ENCODE measurements around the gene TSPAN11.

DNA sequence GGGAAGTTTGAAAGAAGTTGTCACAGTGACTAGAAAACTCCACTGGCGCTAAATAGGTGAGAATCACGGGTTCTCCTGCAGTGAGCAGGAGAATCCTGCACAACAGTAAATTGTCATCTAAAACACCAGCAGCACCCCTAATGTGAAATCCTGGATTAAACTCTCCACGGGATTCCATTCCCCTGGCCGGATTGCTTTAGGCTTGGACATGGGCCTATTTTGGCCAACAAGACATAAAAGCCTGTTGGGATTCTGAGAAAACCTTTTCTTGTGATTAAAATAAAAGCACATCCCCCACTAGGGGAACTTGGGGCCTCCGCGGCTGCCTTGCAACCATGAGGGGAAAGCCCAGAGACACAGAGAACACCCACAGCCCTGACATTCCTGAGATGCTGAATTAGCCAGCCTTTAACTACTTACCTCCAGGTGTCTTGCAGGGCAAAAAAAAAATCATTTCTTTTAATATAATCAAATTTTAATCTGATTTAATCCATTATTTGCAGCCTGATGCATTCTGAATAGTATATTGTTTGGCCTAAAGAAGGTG is 21.0 kb upstream of the TSPAN11 start:
- TF ChIP-seq, protein P1, sequence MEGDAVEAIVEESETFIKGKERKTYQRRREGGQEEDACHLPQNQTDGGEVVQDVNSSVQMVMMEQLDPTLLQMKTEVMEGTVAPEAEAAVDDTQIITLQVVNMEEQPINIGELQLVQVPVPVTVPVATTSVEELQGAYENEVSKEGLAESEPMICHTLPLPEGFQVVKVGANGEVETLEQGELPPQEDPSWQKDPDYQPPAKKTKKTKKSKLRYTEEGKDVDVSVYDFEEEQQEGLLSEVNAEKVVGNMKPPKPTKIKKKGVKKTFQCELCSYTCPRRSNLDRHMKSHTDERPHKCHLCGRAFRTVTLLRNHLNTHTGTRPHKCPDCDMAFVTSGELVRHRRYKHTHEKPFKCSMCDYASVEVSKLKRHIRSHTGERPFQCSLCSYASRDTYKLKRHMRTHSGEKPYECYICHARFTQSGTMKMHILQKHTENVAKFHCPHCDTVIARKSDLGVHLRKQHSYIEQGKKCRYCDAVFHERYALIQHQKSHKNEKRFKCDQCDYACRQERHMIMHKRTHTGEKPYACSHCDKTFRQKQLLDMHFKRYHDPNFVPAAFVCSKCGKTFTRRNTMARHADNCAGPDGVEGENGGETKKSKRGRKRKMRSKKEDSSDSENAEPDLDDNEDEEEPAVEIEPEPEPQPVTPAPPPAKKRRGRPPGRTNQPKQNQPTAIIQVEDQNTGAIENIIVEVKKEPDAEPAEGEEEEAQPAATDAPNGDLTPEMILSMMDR (IDR thresholded peaks at IDR 0.05): no peak
- TF ChIP-seq POLR2A (IDR thresholded peaks at IDR 0.05): no peak
